Brain microvascular endothelial cell (primary cell): ENCODE results near the gene HEPHL1.

Source experiments
- DNase-seq: peaks from one replicate; pipeline ENCODE4 v3.0.0-alpha.2; 2020
- H3K27ac ChIP-seq: fragments of 250-450 bp; sonication (Bioruptor Pico); 2 replicates; pipeline ENCODE4 v1.5.1; 2020; ENCODE audit warnings: mild to moderate bottlenecking, moderate library complexity
- H3K27me3 ChIP-seq: fragments of 250-450 bp; sonication (Bioruptor Pico); replicated peaks from 2 replicates; pipeline ENCODE4 v1.5.1; 2020; ENCODE audit warnings: mild to moderate bottlenecking
- H3K36me3 ChIP-seq: fragments of 250-450 bp; sonication (Bioruptor Pico); replicated peaks from 2 replicates; pipeline ENCODE4 v1.5.1; 2020; ENCODE audit warnings: mild to moderate bottlenecking
- H3K4me3 ChIP-seq: 2 replicates; pipeline ENCODE4 v1.5.1; 2011; ENCODE audit warnings: low read depth, mild to moderate bottlenecking, control low read depth, low read length, moderate library complexity
- in situ Hi-C: cut with HindIII; loops from 2 replicates; pipeline ENCODE4 v1.10.0; 2017; ENCODE audit warnings: low sequenced_read_pairs, low pct_ligation_motif_present
- TF ChIP-seq, protein P1 (sequence below): IDR thresholded peaks from 2 replicates; pipeline ENCODE4 v1.5.1; 2011; ENCODE audit warnings: low read depth, mild to moderate bottlenecking, moderate library complexity, low read length, control low read depth, inconsistent platforms; ENCODE audit errors: missing control alignments

Gene HEPHL1

GRCh38 chr11:94141511-94142307 lies 120.6 kb downstream of the HEPHL1 start:
- Histone ChIP-seq H3K27ac (no peak overlapping the region), H3K27me3 (no peaks in the 10 kb centered on the region), H3K36me3 (no peaks in the 10 kb centered on the region), H3K4me3 (no peak overlapping the region)
- in situ Hi-C loops: no loop called here
- no peak for DNase-seq
- TF ChIP-seq, protein P1, sequence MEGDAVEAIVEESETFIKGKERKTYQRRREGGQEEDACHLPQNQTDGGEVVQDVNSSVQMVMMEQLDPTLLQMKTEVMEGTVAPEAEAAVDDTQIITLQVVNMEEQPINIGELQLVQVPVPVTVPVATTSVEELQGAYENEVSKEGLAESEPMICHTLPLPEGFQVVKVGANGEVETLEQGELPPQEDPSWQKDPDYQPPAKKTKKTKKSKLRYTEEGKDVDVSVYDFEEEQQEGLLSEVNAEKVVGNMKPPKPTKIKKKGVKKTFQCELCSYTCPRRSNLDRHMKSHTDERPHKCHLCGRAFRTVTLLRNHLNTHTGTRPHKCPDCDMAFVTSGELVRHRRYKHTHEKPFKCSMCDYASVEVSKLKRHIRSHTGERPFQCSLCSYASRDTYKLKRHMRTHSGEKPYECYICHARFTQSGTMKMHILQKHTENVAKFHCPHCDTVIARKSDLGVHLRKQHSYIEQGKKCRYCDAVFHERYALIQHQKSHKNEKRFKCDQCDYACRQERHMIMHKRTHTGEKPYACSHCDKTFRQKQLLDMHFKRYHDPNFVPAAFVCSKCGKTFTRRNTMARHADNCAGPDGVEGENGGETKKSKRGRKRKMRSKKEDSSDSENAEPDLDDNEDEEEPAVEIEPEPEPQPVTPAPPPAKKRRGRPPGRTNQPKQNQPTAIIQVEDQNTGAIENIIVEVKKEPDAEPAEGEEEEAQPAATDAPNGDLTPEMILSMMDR: no peak

DNA sequence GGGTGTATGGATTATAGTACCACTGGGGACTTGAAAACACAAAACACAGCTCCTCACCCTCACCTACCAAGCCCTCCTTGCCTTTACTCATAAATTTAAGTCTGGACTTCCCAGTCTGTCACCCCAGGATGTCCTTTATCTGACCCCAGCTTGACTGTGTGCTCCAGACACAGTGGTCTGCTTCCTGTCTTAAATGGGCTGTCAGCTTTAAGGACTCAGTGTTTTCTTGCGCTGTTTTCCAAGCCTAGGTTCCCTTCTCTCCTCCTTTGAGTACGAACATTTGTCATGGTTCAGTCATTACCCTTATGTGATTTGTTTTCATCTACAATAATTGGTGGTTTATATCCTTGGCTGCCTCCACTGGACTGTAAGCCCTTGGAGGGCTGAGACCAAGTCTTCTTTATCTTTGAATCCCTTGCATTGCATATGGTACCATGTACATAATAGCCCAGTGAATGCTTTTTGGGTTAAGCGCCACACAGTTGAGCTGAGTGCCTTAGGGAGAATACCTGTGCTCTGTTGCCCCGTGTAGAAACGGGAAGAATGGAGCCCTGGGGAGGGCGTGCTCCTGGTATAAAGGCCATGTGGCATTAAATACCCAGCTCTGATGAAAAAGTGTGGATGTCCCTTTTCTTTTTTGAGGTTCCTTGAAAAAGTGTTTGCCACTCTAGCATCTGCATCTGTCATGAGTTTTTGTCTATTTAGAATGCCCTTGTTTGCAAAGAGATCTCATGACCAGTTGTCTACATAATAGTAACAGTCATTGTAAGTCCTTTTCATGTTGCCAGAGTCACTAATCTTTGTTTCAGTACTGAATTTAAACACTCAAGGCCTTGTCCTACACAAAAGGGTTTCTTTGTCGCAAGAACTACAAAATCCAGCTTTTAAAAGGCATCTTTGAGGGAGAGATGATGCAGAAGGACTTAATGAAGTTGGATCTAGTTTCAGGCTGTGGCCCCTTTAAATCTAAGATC lies 121.4 kb downstream of the HEPHL1 start:
- DNase-seq: peak; percentile 44
- Histone ChIP-seq H3K27me3 (no peaks in the 10 kb centered on the region), H3K27ac (no peak overlapping the region), H3K36me3 (no peaks in the 10 kb centered on the region), H3K4me3 (no peak overlapping the region)
- in situ Hi-C loops: no loop called here
- TF ChIP-seq, protein P1: no peak

GRCh38 chr11:94144216-94144615 lies 123.1 kb downstream of the HEPHL1 start:
- Histone ChIP-seq H3K27me3 (no peaks in the 10 kb centered on the region), H3K36me3 (no peaks in the 10 kb centered on the region), H3K4me3 (no peak overlapping the region), H3K27ac (no peak overlapping the region)
- in situ Hi-C loops: no loop called here
- TF ChIP-seq, protein P1: no peak
- DNase-seq: no peak

- Histone ChIP-seq H3K4me3 (no peak overlapping the region), H3K27ac (no peak overlapping the region), H3K27me3 (no peaks in the 10 kb centered on the region), H3K36me3 (no peaks in the 10 kb centered on the region)
- DNase-seq: no peak
- in situ Hi-C loops: no loop called here
- TF ChIP-seq, protein P1: no peak
Measured at GRCh38 chr11:94144664-94145063, 123.5 kb downstream of the HEPHL1 start.

- in situ Hi-C loops: no loop called here
- TF ChIP-seq, protein P1: no peak
- Histone ChIP-seq H3K4me3 (no peak overlapping the region), H3K36me3 (no peaks in the 10 kb centered on the region), H3K27me3 (no peaks in the 10 kb centered on the region), H3K27ac (no peak overlapping the region)
- no peak for DNase-seq
Measured at GRCh38 chr11:94145431-94145830, 124.3 kb downstream of the HEPHL1 start.
